Keratinocyte (primary cell): ENCODE results near the gene NES. TPM values are rescaled to one million over a fixed set of nuclear protein-coding genes. Genes with fewer than 3 reads are reported as not detected.

ENCODE experiments used
- DNase-seq: peaks from one replicate; pipeline ENCODE4 v3.0.0-alpha.2; 2011; ENCODE audit warnings: low read depth, missing footprints, low spot score
- FAIRE-seq: peaks from 2 replicates; lab custom pipeline; 2011; peaks lifted over from hg19 to GRCh38; lab: Jason Lieb, UNC
- H2AFZ ChIP-seq: 2 replicates; pipeline ENCODE4 v1.6.0; 2012; ENCODE audit warnings: low read length, control low read depth, inconsistent platforms; ENCODE audit not compliant: control insufficient read depth
- H3K27ac ChIP-seq: 2 replicates; pipeline ENCODE4 v1.5.1; 2011; ENCODE audit warnings: low read length; ENCODE audit not compliant: control insufficient read depth, insufficient read depth
- H3K27me3 ChIP-seq: 3 replicates; pipeline ENCODE4 v1.6.0; 2011; ENCODE audit warnings: low read length; ENCODE audit not compliant: control insufficient read depth, insufficient read depth; ENCODE audit errors: extremely low read depth
- H3K36me3 ChIP-seq, 2 experiments: 2 replicates in 1 of 2; 3 replicates in 1 of 2; pipeline ENCODE4 v1.5.1; 2011; ENCODE audit warnings: low read length in 2 of 2, mild to moderate bottlenecking in 1 of 2; ENCODE audit not compliant: control insufficient read depth in 2 of 2, insufficient read depth in 2 of 2; ENCODE audit errors: extremely low read depth in 1 of 2
- H3K4me1 ChIP-seq: 3 replicates; pipeline ENCODE4 v1.5.1; 2011; ENCODE audit warnings: low read length; ENCODE audit not compliant: control insufficient read depth, insufficient read depth; ENCODE audit errors: extremely low read depth
- H3K4me2 ChIP-seq: 3 replicates; pipeline ENCODE4 v1.6.0; 2011; ENCODE audit warnings: low read depth, low read length; ENCODE audit not compliant: control insufficient read depth, insufficient read depth; ENCODE audit errors: extremely low read depth
- H3K4me3 ChIP-seq, 3 experiments: fragments of 200-600 bp in 1 of 3; sonication (generic) in 1 of 3; 2 replicates in 2 of 3; 3 replicates in 1 of 3; pipeline ENCODE4 v1.5.1; 2011 to 2016; ENCODE audit warnings: low read length in 3 of 3, mild to moderate bottlenecking in 3 of 3, control low read depth in 2 of 3, inconsistent platforms in 1 of 3, low read depth in 1 of 3, mixed read lengths in 1 of 3, mixed run types in 1 of 3, moderate library complexity in 1 of 3; ENCODE audit not compliant: control insufficient read depth in 2 of 3, insufficient read depth in 2 of 3; ENCODE audit errors: extremely low read depth in 1 of 3
- H3K79me2 ChIP-seq: 2 replicates; pipeline ENCODE4 v1.6.0; 2012; ENCODE audit warnings: low read length; ENCODE audit not compliant: control insufficient read depth, insufficient read depth
- H3K9ac ChIP-seq: 3 replicates; pipeline ENCODE4 v1.6.0; 2011; ENCODE audit warnings: low read length; ENCODE audit not compliant: control insufficient read depth, insufficient read depth; ENCODE audit errors: extremely low read depth
- H3K9me1 ChIP-seq: 3 replicates; pipeline ENCODE4 v1.6.0; 2011; ENCODE audit warnings: low read length; ENCODE audit not compliant: control insufficient read depth, insufficient read depth; ENCODE audit errors: extremely low read depth
- H3K9me3 ChIP-seq: 2 replicates; pipeline ENCODE4 v1.5.1; 2012; ENCODE audit warnings: low read depth, low read length; ENCODE audit not compliant: control insufficient read depth
- H4K20me1 ChIP-seq: 3 replicates; pipeline ENCODE4 v1.6.0; 2011; ENCODE audit warnings: low read length; ENCODE audit not compliant: control insufficient read depth, insufficient read depth; ENCODE audit errors: extremely low read depth
- CTCF ChIP-seq, 3 experiments: IDR thresholded peaks in 1 of 3; conservative IDR thresholded peaks in 1 of 3; optimal IDR thresholded peaks in 1 of 3; 2 replicates in 2 of 3; 3 replicates in 1 of 3; pipeline versions ENCODE3 to v1.5.1; 2011; ENCODE audit warnings: low read length in 3 of 3, mild to moderate bottlenecking in 3 of 3, moderate library complexity in 2 of 3, control low read depth in 1 of 3, inconsistent platforms in 1 of 3; ENCODE audit not compliant: insufficient read depth in 2 of 3; ENCODE audit errors: extremely low read depth in 1 of 3
- EZH2 ChIP-seq: IDR thresholded peaks from one replicate; pipeline ENCODE4 v1.6.1; 2012; ENCODE audit warnings: inconsistent platforms, mild to moderate bottlenecking, low read length, moderate library complexity
- dilution Hi-C: fragments of 300-500 bp; cut with MboI; formaldehyde crosslinking; loops from one replicate; pipeline ENCODE4 v1.7.0; 2020; ENCODE audit warnings: low sequenced_read_pairs; ENCODE audit not compliant: extremely low pct_ligation_motif_present
- polyA plus RNA-seq, 5 experiments: library from polyadenylated mRNA; depleted of rRNA in 3 of 5; stranded (reverse) in 3 of 5; stranded (forward) in 1 of 5; unstranded in 1 of 5; fragments of >200 nt; gene quantifications; 1 replicate in 1 of 5; 2 replicates in 3 of 5; 3 replicates in 1 of 5; pipeline versions ENCODE4 v1.2.1 to v1.2.3, GENCODE V29; 2011 to 2012; ENCODE audit warnings: missing spikeins in 2 of 5, low read depth in 1 of 5, low replicate concordance in 1 of 5

NES gene
- polyA plus RNA-seq, 1 donor (not counting 4 experiments of a cell fraction or from before 2014, with no cell fraction given) = not detected

- dilution Hi-C loops = no loop called here
- TF ChIP-seq EZH2 (no peak), CTCF (optimal IDR thresholded peaks at IDR 0.05 in 1 of 3, IDR thresholded peaks at IDR 0.05 in 1 of 3, conservative IDR thresholded peaks at IDR 0.05 in 1 of 3; ENCODE audit: extremely low read depth in 1 of 3, insufficient read depth in 2 of 3, low read length in 3 of 3) (no peak)
- no peak overlapping the region for H3K9ac ChIP-seq
- DNase-seq (no peak), FAIRE-seq (no peak)
- H3K4me2 ChIP-seq = no peak overlapping the region
- no peaks in the 10 kb centered on the region for H3K79me2 ChIP-seq
- peaks cover 2% of the 10 kb centered on the region for H3K9me1 ChIP-seq
- H3K4me3 ChIP-seq = no peak overlapping the region
- no peaks in the 10 kb centered on the region for H4K20me1 ChIP-seq
- no peaks in the 10 kb centered on the region for H3K36me3 ChIP-seq
- peaks cover 98% of the 10 kb centered on the region for H3K27me3 ChIP-seq
- no peaks in the 10 kb centered on the region for H3K4me1 ChIP-seq
- no peaks in the 10 kb centered on the region for H3K9me3 ChIP-seq
- no peak overlapping the region for H2AFZ ChIP-seq
- no peak overlapping the region for H3K27ac ChIP-seq
These were observed 34.0 kb downstream of the NES start for GRCh38 chr1:156643049-156643777.

GRCh38 chr1:156642265-156643048 lies 34.8 kb downstream of the NES start:
- no peaks in the 10 kb centered on the region for H4K20me1 ChIP-seq
- no peaks in the 10 kb centered on the region for H3K9me3 ChIP-seq
- TF ChIP-seq EZH2 = peak; percentile 97
- TF ChIP-seq CTCF (optimal IDR thresholded peaks at IDR 0.05 in 1 of 3, IDR thresholded peaks at IDR 0.05 in 1 of 3, conservative IDR thresholded peaks at IDR 0.05 in 1 of 3; ENCODE audit: extremely low read depth in 1 of 3, insufficient read depth in 2 of 3, low read length in 3 of 3) = no peak
- FAIRE-seq = no peak
- H3K4me3 ChIP-seq = no peak overlapping the region
- no peak overlapping the region for H3K4me2 ChIP-seq
- H3K27ac ChIP-seq = no peak overlapping the region
- H3K36me3 ChIP-seq = no peaks in the 10 kb centered on the region
- no peak for DNase-seq
- no peaks in the 10 kb centered on the region for H3K79me2 ChIP-seq
- dilution Hi-C loops = no loop called here
- H3K4me1 ChIP-seq = no peaks in the 10 kb centered on the region
- peaks cover 2% of the 10 kb centered on the region for H3K9me1 ChIP-seq
- H3K9ac ChIP-seq = no peak overlapping the region
- peaks cover 95% of the 10 kb centered on the region for H3K27me3 ChIP-seq
- H2AFZ ChIP-seq = no peak overlapping the region
